H9 (cell line): ENCODE measurements around the gene TBC1D22A. TPM values are rescaled to one million over a fixed set of nuclear protein-coding genes. Genes with fewer than 3 reads are reported as not detected.

Experiments
- DNase-seq: peaks from one replicate; pipeline ENCODE4 v3.0.0-alpha.2; 2017
- H2AFZ ChIP-seq: one replicate; pipeline ENCODE4 v1.6.1; 2013; ENCODE audit warnings: mild to moderate bottlenecking, low read length, control low read depth, moderate library complexity
- H2AK5ac ChIP-seq: 2 replicates; pipeline ENCODE4 v1.6.1; 2013; ENCODE audit warnings: low read length, control low read depth, mixed read lengths; ENCODE audit not compliant: insufficient read length
- H2BK120ac ChIP-seq: one replicate; pipeline ENCODE4 v1.6.1; 2013; ENCODE audit warnings: low read depth, mild to moderate bottlenecking, low read length, control low read depth, inconsistent platforms; ENCODE audit not compliant: poor library complexity, severe bottlenecking
- H2BK12ac ChIP-seq: 2 replicates; pipeline ENCODE4 v1.6.1; 2013; ENCODE audit warnings: low read length, control low read depth, mixed read lengths, low read depth; ENCODE audit not compliant: insufficient read length
- H2BK15ac ChIP-seq: 2 replicates; pipeline ENCODE4 v1.6.1; 2013; ENCODE audit warnings: low read depth, low read length, control low read depth
- H2BK20ac ChIP-seq: one replicate; pipeline ENCODE4 v1.6.1; 2013; ENCODE audit warnings: low read depth, mild to moderate bottlenecking, low read length, control low read depth, inconsistent platforms; ENCODE audit not compliant: poor library complexity, severe bottlenecking
- H2BK5ac ChIP-seq: 2 replicates; pipeline ENCODE4 v1.6.1; 2013; ENCODE audit warnings: low read length, control low read depth, mixed read lengths; ENCODE audit not compliant: insufficient read length
- H3K14ac ChIP-seq: 2 replicates; pipeline ENCODE4 v1.6.1; 2013; ENCODE audit warnings: low read length, control low read depth; ENCODE audit not compliant: insufficient read depth
- H3K18ac ChIP-seq: 2 replicates; pipeline ENCODE4 v1.6.1; 2013; ENCODE audit warnings: low read depth, mild to moderate bottlenecking, mixed read lengths, low read length, control low read depth; ENCODE audit not compliant: insufficient read length
- H3K23ac ChIP-seq: 2 replicates; pipeline ENCODE4 v1.6.1; 2013; ENCODE audit warnings: low read length, control low read depth, mixed read lengths, low read depth; ENCODE audit not compliant: insufficient read length
- H3K23me2 ChIP-seq: 2 replicates; pipeline ENCODE4 v1.6.1; 2013; ENCODE audit warnings: low read depth, mild to moderate bottlenecking, mixed read lengths, low read length, control low read depth; ENCODE audit not compliant: insufficient read length, poor library complexity, severe bottlenecking
- H3K27ac ChIP-seq: 2 replicates; pipeline ENCODE4 v1.5.1; 2013; ENCODE audit warnings: low read length, control low read depth, mixed read lengths, low read depth; ENCODE audit not compliant: insufficient read length
- H3K27me3 ChIP-seq: 2 replicates; pipeline ENCODE4 v1.6.1; 2013; ENCODE audit warnings: low read length, control low read depth, inconsistent platforms; ENCODE audit not compliant: insufficient read depth
- H3K4ac ChIP-seq: 2 replicates; pipeline ENCODE4 v1.6.1; 2013; ENCODE audit warnings: low read depth, mild to moderate bottlenecking, control low read depth, inconsistent platforms, low read length, moderate library complexity
- H3K4me1 ChIP-seq: 2 replicates; pipeline ENCODE4 v1.6.1; 2013; ENCODE audit warnings: low read length, control low read depth, inconsistent platforms; ENCODE audit not compliant: insufficient read depth
- H3K4me2 ChIP-seq: 2 replicates; pipeline ENCODE4 v1.6.1; 2013; ENCODE audit warnings: low read length, control low read depth, mixed read lengths; ENCODE audit not compliant: insufficient read length, insufficient read depth
- H3K56ac ChIP-seq: 2 replicates; pipeline ENCODE4 v1.6.1; 2013; ENCODE audit warnings: low read depth, mild to moderate bottlenecking, mixed read lengths, low read length, control low read depth; ENCODE audit not compliant: insufficient read length
- H3K79me1 ChIP-seq: 2 replicates; pipeline ENCODE4 v1.6.1; 2013; ENCODE audit warnings: low read depth, mild to moderate bottlenecking, moderate library complexity, low read length, control low read depth, inconsistent platforms; ENCODE audit not compliant: insufficient read depth, poor library complexity, severe bottlenecking
- H3K79me2 ChIP-seq: 2 replicates; pipeline ENCODE4 v1.6.1; 2013; ENCODE audit warnings: low read length, control low read depth, inconsistent platforms; ENCODE audit not compliant: insufficient read depth
- H3K9ac ChIP-seq: 2 replicates; pipeline ENCODE4 v1.6.1; 2013; ENCODE audit warnings: low read length, control low read depth, mixed read lengths; ENCODE audit not compliant: insufficient read length; ENCODE audit errors: extremely low read depth
- H3K9me3 ChIP-seq: one replicate; pipeline ENCODE4 v1.6.1; 2013; ENCODE audit warnings: low read depth, low read length, inconsistent platforms; ENCODE audit not compliant: control insufficient read depth
- H3T11ph ChIP-seq: one replicate; pipeline ENCODE4 v1.6.1; 2013; ENCODE audit warnings: mild to moderate bottlenecking, low read length, control low read depth, inconsistent platforms
- H4K20me1 ChIP-seq: one replicate; pipeline ENCODE4 v1.6.1; 2013; ENCODE audit not compliant: control insufficient read depth, insufficient read length, insufficient read depth
- H4K5ac ChIP-seq: 2 replicates; pipeline ENCODE4 v1.6.1; 2013; ENCODE audit warnings: low read depth, mild to moderate bottlenecking, mixed read lengths, low read length, control low read depth; ENCODE audit not compliant: insufficient read length
- H4K8ac ChIP-seq: replicated peaks from 2 replicates; pipeline ENCODE4 v1.6.1; 2013; ENCODE audit warnings: low read length, control low read depth, mixed read lengths, low read depth; ENCODE audit not compliant: insufficient read length
- H4K91ac ChIP-seq: 2 replicates; pipeline ENCODE4 v1.6.1; 2013; ENCODE audit warnings: low read depth, mild to moderate bottlenecking, moderate library complexity, mixed read lengths, low read length, control low read depth; ENCODE audit not compliant: insufficient read length
- H3K27ac Mint-ChIP-seq, 3 experiments: 2 replicates in 2 of 3; 3 replicates in 1 of 3; pipeline ENCODE4 v1.8.0; 2020 to 2021; ENCODE audit warnings: mixed read lengths in 3 of 3, mild to moderate bottlenecking in 1 of 3, moderate library complexity in 1 of 3
- H3K27me3 Mint-ChIP-seq: 2 replicates; pipeline ENCODE4 v1.8.0; 2021; ENCODE audit warnings: low read depth, mild to moderate bottlenecking, moderate library complexity, mixed read lengths
- H3K36me3 Mint-ChIP-seq, 3 experiments: 2 replicates in 2 of 3; 3 replicates in 1 of 3; pipeline ENCODE4 v1.8.0; 2020 to 2021; ENCODE audit warnings: low read depth in 3 of 3, mixed read lengths in 3 of 3; ENCODE audit not compliant: insufficient read depth in 1 of 3
- H3K4me1 Mint-ChIP-seq, 2 experiments: 2 replicates each; pipeline ENCODE4 v1.8.0; 2020; ENCODE audit warnings: mixed read lengths in 2 of 2
- H3K4me3 Mint-ChIP-seq, 2 experiments: 2 replicates in 1 of 2; 3 replicates in 1 of 2; pipeline ENCODE4 v1.8.0; 2020 to 2021; ENCODE audit warnings: mild to moderate bottlenecking in 2 of 2, mixed read lengths in 2 of 2, moderate library complexity in 1 of 2
- H3K9me3 Mint-ChIP-seq, 2 experiments: 2 replicates in 1 of 2; 3 replicates in 1 of 2; pipeline ENCODE4 v1.8.0; 2020; ENCODE audit warnings: mild to moderate bottlenecking in 2 of 2, mixed read lengths in 2 of 2, moderate library complexity in 1 of 2
- WGBS: extraction: QIAGEN DNeasy Blood & Tissue Kit; methylation state at CpG from one replicate; pipeline ENCODE4 v1.1.7; 2013; ENCODE audit warnings: missing lambda C conversion rate, low lambda C conversion rate, mixed read lengths; ENCODE audit not compliant: insufficient read length; ENCODE audit errors: extremely low coverage; 5-methylcytosine and 5-hydroxymethylcytosine counted together
- total RNA-seq: library from RNA; stranded (reverse); gene quantifications from 2 replicates; pipeline ENCODE4 v1.2.1, GENCODE V29; 2021
- TF ChIP-seq, protein P1 (sequence below): fragments of 200-600 bp; sonication (generic); conservative IDR thresholded peaks from 3 replicates; pipeline ENCODE4 v1.8.0; 2021; ENCODE audit warnings: antibody characterized with exemption, mild to moderate bottlenecking

Gene TBC1D22A
- total RNA-seq, 1 experiment from 2014 or later, result 20.8 TPM

DNA sequence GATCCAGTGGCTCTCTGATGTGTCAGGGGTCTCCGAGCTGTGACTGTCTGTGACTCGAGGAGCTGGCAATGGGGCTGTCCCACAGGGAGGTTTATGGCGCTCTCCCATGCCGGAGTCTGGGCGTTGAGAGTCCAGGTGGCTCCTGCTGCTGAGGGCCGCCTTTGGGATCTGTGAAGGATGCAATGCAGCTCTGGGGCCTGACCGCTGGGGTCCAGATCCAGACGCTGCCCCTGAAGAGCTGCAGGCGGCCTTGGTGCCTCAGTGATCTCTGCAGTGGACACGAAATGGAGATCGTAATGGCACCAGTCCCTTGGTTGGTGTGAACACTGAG lies 155.3 kb downstream of the TBC1D22A start:
- Histone ChIP-seq H3K4me2 (no peak overlapping the region), H3K14ac (no peak overlapping the region), H3T11ph (no peak overlapping the region), H3K79me1 (no peaks in the 10 kb centered on the region), H3K56ac (no peak overlapping the region), H3K4me1 (no peaks in the 10 kb centered on the region), H3K23me2 (no peaks in the 10 kb centered on the region), H2BK20ac (no peak overlapping the region), H3K9ac (no peak overlapping the region), H2AFZ (no peak overlapping the region), H4K91ac (no peak overlapping the region), H3K27ac (no peak overlapping the region), H4K8ac (no peak overlapping the region), H4K5ac (no peak overlapping the region), H3K4ac (no peak overlapping the region), H3K27me3 (no peaks in the 10 kb centered on the region), H3K79me2 (no peaks in the 10 kb centered on the region), H2BK15ac (no peak overlapping the region), H2AK5ac (no peak overlapping the region), H3K9me3 (no peaks in the 10 kb centered on the region), H2BK12ac (no peak overlapping the region), H3K18ac (no peak overlapping the region), H3K23ac (no peak overlapping the region), H4K20me1 (no peaks in the 10 kb centered on the region), H2BK5ac (no peak overlapping the region), H2BK120ac (no peak overlapping the region)
- WGBS, result no CpG with 5 or more reads among the region's 11 CpGs
- TF ChIP-seq, protein P1, sequence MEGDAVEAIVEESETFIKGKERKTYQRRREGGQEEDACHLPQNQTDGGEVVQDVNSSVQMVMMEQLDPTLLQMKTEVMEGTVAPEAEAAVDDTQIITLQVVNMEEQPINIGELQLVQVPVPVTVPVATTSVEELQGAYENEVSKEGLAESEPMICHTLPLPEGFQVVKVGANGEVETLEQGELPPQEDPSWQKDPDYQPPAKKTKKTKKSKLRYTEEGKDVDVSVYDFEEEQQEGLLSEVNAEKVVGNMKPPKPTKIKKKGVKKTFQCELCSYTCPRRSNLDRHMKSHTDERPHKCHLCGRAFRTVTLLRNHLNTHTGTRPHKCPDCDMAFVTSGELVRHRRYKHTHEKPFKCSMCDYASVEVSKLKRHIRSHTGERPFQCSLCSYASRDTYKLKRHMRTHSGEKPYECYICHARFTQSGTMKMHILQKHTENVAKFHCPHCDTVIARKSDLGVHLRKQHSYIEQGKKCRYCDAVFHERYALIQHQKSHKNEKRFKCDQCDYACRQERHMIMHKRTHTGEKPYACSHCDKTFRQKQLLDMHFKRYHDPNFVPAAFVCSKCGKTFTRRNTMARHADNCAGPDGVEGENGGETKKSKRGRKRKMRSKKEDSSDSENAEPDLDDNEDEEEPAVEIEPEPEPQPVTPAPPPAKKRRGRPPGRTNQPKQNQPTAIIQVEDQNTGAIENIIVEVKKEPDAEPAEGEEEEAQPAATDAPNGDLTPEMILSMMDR, result no peak
- Mint-ChIP-seq H3K27me3 (no peaks in the 10 kb centered on the region), H3K4me1 (no peaks in the 10 kb centered on the region), H3K9me3 (peaks cover 0 to 9% of the 10 kb centered on the region in 2 experiments; a peak in 3 of 5 replicates), H3K36me3 (peaks cover 8 to 37% (median 13%) of the 10 kb centered on the region in 3 experiments; a peak in 5 of 7 replicates), H3K27ac (peak overlapping the region in 1 of 3 experiments; percentile 76; a peak in 3 of 7 replicates), H3K4me3 (no peak overlapping the region)
- DNase-seq, result no peak
